HepG2 (cell line): Measurements from ENCODE around the gene ETS1.

Experiments
- ZNF260 ChIP-seq: sonication (generic); formaldehyde crosslinking; IDR thresholded peaks from 2 replicates; pipeline ENCODE4 v1.4.0; 2020; ENCODE audit warnings: missing genetic modification reagents, low read depth, mild to moderate bottlenecking, borderline replicate concordance
- ZNF629 ChIP-seq: sonication (generic); formaldehyde crosslinking; conservative IDR thresholded peaks from 2 replicates; pipeline ENCODE4 v1.5.0; 2020; ENCODE audit warnings: missing genetic modification reagents
- ZSCAN29 ChIP-seq: sonication (generic); formaldehyde crosslinking; conservative IDR thresholded peaks from 2 replicates; pipeline ENCODE4 v1.4.0; 2020; ENCODE audit warnings: mild to moderate bottlenecking, missing genetic modification reagents
- TF ChIP-seq, protein P1 (sequence below): IDR thresholded peaks from 2 replicates; pipeline ENCODE4 v1.6.1; 2012; ENCODE audit warnings: inconsistent platforms
- TF ChIP-seq, protein P2 (sequence below): sonication (generic); formaldehyde crosslinking; IDR thresholded peaks from 2 replicates; pipeline ENCODE4 v1.4.0; 2020; ENCODE audit warnings: missing genetic modification reagents

DNA sequence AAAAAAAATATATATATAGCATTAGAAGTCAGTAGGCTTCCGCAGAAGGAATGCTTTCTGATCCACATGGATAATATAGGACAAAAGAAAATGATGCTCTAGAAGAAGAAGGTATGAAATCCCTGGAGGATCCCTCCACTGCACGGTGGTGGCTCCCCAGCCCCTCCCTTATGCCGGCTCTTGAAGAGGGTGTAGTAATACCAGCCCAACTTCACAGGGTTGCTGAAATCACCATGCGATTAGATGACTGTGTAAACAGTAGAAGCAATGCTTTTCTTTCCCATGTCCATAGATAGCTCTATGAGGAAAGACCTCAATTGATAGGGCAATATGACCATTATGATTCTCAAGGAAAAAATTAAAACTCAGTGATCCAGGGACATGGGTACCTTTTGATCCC, 3.2 kb upstream of the ETS1 start:
- TF ChIP-seq, protein P1, sequence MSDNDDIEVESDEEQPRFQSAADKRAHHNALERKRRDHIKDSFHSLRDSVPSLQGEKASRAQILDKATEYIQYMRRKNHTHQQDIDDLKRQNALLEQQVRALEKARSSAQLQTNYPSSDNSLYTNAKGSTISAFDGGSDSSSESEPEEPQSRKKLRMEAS: no peak
- TF ChIP-seq ZSCAN29 (CRISPR knock-in tag) (no peak), ZNF629 (CRISPR knock-in tag) (no peak), ZNF260 (CRISPR knock-in tag) (no peak)
- TF ChIP-seq, protein P2, sequence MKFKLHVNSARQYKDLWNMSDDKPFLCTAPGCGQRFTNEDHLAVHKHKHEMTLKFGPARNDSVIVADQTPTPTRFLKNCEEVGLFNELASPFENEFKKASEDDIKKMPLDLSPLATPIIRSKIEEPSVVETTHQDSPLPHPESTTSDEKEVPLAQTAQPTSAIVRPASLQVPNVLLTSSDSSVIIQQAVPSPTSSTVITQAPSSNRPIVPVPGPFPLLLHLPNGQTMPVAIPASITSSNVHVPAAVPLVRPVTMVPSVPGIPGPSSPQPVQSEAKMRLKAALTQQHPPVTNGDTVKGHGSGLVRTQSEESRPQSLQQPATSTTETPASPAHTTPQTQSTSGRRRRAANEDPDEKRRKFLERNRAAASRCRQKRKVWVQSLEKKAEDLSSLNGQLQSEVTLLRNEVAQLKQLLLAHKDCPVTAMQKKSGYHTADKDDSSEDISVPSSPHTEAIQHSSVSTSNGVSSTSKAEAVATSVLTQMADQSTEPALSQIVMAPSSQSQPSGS: no peak
